GM18907 (cell line): ENCODE results near the gene HM13.
"Not testable (repeated sequence)": the region's sequence is repeated elsewhere in the genome, so short reads cannot be mapped to it uniquely, and the experiment has no call there.

Experiments
- ATAC-seq: cut with Tn5 transposase; IDR thresholded peaks from one replicate; pipeline ENCODE4 v1.9.1; 2021; ENCODE audit warnings: mild to moderate bottlenecking, moderate library complexity; ENCODE audit not compliant: unreplicated experiment

Gene HM13, protein sequence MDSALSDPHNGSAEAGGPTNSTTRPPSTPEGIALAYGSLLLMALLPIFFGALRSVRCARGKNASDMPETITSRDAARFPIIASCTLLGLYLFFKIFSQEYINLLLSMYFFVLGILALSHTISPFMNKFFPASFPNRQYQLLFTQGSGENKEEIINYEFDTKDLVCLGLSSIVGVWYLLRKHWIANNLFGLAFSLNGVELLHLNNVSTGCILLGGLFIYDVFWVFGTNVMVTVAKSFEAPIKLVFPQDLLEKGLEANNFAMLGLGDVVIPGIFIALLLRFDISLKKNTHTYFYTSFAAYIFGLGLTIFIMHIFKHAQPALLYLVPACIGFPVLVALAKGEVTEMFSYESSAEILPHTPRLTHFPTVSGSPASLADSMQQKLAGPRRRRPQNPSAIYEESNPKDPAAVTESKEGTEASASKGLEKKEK

DNA sequence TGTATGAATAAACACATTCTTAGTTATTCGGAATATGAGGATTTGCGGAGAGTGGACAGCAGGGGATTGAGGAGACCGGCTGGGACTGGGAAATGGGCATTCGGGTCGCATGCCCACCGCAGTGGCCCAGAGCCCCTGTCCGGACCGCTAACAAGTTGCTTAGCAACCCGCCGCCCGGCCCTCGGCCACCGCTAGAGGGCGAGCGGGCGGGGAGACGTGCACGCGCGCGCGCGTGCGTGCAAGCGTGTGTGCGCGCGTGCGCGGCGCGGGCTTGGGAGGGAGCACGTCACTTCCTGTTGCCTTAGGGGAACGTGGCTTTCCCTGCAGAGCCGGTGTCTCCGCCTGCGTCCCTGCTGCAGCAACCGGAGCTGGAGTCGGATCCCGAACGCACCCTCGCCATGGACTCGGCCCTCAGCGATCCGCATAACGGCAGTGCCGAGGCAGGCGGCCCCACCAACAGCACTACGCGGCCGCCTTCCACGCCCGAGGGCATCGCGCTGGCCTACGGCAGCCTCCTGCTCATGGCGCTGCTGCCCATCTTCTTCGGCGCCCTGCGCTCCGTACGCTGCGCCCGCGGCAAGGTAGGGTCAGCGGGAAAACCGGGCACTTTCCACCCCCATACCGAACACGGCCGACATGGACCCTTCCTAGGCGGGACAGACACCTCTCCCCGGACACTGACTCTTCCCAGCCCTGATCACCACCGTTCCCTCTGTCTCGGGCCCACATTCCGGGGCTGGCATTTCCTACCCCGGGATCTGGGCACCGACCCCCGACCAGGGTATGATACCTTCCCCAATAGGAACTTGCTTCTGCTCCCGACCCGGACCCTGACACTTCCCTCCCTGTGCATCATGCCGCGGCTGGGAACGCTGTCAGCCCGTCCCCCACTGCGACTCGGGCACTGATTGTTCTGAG lies at the start of gene HM13:
Gene HM13 (plus strand): TSS at position 289 of the 918 bp plus-strand sequence. CDS start 110 bp downstream, at position 399.
- ATAC-seq = peak; percentile 91

DNA sequence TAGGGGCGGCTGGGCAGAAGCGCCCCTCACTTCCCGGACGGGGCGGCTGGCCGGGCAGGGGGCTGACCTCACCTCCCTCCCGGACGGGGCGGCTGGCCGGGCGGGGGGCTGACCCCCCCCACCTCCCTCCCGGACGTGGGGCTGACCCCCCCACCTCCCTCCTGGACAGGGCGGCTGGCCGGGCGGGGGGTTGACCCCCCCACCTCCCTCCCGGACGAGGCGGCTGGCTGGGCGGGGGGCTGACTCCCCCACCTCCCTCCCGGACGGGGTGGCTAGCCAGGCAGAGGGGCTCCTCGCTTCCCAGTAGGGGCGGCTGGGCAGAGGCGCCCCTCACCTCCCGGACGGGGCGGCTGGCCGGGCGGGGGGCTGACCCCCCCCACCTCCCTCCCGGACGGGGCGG lies 43.3 kb upstream of the HM13 start:
- not testable (repeated sequence) for ATAC-seq

DNA sequence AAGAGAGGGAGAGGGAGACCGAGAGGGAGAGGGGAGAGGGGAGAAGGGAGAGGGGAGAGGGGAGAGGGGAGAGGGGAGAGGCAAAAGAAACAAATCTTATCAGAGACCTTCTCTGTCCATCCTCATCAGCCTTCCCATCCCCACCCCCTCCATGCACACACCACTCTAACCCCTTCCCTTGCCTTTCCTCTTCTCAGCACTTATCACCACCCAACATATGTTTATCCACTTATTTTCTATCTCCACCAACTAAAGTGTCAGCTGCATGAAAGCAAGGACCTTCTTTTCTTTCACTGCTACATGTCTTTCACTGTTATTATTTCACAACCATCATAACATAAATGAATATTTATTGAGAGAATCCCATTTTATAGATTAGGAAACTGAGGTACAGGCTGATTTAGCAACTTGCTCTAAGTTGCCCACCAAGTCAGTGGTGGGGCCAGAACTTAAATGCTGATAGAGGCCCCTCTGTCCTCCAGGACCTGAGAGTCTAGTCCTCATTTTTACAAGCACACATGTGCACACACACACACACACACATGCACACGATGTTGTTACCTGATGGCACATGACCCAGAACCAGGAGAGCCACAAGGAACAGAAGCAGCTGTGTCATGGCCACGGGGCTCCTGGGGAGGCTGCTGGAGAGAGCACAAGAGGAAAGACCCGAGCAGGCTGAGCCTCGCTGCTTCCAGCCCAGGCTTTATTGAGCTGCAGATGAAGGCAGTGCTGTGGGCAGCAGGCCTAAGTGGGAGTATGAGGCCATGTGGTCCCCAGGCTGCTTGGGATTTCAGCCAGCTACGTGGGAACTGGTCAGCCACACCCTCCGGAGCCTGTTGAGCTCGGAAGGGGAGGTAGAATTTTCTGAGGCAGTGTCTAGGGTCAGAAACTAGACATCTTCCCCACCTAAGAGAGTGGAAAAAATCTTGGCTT lies 41.6 kb upstream of the HM13 start:
- ATAC-seq = no peak

DNA sequence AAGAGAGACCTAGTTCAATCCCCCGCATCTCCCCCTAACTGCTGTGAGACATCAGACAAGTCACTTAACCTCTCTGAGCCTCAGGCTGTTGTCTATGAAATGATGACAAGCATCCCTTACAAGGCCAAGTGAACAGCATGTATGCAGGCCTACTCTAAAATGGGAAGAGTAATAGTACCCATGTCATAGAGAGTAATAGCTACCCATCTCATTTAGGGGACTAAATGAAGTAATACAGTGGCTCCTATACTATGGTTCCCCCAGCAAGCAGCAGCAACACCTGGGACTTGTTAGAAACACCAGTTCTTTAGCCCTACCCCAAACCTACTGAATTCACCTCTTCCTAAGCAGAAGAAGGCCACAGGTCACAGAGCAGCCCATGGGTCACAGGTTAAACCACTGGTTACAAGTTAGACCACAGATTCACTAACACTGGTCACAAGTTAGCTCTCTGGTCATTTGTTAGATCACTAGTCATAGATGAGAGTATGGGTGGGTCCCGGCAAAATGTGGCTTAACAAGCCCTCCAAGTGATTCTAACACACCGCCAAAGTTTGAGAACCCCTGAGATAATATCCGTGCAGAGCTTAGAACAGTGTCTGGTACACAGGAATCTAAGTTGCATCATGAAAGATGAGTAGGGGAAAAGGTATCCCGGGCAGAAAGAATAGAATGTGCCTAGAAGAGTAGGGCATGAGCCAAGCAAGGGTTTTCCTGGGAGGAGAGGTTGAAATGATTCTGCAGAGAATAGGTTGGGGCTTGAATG lies 40.7 kb upstream of the HM13 start:
- ATAC-seq = peak; percentile 17

DNA sequence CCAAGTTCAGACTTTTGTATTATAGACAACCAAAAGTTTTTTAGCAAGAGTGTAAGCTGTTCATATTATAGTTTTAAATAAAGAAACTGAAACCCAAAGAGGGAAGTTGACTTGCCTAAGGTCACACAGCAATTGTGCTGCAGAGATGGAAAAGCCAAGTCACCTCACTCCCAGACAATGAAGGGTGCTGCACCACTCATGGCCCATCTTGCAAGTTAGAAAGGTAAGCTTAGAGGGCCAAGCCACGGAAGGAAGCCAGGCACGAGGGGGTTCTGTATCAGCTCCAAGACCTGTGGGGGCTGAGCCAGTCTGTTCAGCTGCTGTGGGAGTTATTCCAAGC lies 40.2 kb upstream of the HM13 start:
- ATAC-seq = peak; percentile 68

DNA sequence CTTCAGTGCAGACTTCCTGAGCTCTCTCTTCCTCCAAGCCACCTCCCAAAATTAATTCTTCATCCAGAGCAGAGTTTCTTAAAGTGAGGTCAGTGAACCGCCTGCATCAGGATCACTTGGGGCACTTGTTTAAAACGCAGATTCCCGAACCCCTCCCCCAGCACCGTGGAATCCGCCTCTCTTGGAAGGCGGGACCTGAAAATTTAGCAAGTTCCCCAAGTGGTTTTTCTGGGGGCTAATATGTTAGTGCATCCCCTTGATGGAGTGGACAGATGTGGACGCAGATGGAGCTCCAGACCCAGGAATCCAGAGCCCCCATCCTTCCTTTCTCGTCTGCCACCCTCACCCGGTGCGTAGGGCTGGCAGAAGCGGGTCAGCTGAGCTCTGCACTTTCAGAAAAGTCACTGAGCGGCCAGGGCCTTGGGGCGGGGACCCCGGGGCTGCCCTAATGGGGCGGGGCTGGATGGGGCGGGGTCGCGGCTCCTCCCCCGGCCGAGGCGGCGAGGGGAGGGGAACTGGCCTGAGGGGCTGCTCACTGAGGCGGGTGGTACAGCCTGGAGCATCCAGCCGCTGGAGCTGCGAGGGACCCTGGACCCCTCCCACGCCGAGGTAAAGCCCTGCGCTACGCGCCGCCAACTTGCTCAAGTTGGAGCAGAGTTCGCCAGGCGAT lies 39.3 kb upstream of the HM13 start, which contains the start of the genes DEFB124 and REM1:
Gene DEFB124 (minus strand): TSS at position 370 of the 670 bp plus-strand sequence. CDS start 2,114 bp downstream, outside the sequence.
Gene REM1 (plus strand): TSS at position 531 of the 670 bp plus-strand sequence. CDS start 1,158 bp downstream, outside the sequence.
- ATAC-seq = no peak

DNA sequence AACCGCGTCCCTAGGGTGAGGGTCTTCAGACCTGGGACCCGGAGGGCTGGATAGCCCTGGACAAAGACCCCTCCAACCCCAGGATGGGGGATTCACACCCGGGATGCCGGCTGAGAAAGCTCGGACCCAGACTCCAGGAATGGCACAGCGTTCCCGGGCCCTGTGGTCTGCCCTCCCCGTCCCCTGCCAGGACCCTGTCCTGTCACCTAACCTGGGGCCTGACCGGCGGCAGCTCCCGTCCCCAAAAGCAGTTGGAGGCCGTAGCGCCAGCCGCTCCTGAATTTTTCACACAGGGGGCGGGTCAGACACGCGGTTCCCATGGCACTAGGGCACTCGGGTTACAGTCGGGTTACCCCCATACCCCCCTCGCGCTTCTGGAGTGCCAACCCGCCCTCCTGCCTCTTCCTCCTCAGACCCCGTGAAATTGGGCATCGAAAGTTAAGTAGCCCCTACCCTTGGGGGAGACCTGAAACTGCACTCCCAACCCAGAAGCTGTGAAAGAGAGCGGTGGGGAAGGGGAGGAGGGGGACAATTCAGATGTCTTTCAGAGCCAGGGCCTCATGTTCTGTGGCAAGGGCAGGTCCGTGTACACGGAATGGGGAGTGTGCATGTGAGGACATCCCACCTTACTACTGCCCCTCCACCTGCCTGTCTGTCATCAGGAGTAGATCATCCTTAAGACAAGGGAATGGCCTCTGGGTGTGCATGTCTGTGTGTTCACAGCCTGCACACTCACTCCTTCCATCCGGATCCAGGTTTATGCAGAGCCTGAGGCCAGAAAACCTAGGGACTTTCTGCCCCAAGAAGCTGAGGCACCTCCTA lies 38.6 kb upstream of the HM13 start:
- ATAC-seq = no peak

DNA sequence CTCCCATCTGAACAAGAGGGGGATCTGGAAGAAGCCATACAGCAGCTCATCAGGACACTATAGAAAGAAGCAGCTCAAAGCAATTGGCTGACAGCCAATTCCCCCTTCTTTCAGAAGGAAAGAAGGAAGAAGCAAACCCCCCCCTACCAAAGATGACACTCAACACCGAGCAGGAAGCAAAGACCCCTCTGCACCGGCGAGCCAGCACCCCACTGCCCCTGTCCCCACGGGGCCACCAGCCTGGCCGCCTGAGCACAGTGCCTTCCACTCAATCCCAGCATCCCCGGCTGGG lies 38.0 kb upstream of the HM13 start:
- no peak for ATAC-seq

DNA sequence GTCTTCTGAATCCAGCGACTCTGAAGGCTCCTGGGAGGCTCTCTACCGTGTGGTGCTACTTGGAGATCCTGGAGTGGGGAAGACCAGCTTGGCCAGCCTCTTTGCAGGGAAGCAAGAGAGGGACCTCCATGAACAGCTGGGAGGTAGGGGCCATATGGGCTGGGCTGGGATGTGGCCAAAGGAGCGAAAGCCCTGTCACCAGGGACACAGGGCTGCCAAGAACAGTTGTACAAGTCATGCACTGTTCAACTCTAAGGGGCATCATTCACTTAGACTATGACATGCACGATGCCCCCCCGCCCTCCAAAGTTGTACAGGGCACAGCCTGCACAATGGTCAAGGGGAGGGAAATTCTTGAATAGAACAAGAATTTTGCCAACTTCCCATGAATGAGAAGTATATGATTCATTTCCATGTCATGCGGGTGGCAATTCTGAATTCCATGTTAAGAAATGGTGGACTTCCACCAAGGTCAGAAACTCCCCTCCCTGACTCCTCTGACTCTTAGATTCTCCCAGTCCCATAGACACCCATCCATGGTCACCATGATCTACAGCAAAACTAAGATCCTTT lies 37.5 kb upstream of the HM13 start:
- ATAC-seq = no peak

DNA sequence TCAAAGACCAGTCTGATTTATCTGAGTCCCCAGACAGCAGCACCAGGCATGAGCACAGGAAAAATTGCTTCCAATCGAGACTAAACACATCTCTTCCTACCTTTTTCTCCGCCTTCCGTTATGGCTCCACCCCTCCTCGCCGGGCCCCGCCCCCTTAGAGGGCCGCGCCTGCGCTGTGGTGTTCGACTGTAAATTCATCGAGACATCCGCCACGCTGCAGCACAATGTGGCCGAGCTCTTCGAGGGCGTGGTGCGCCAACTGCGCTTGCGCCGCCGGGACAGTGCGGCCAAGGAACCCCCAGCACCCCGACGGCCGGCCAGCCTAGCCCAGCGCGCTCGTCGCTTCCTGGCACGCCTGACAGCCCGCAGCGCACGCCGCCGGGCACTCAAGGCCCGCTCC lies 30.2 kb upstream of the HM13 start:
- ATAC-seq = no peak

DNA sequence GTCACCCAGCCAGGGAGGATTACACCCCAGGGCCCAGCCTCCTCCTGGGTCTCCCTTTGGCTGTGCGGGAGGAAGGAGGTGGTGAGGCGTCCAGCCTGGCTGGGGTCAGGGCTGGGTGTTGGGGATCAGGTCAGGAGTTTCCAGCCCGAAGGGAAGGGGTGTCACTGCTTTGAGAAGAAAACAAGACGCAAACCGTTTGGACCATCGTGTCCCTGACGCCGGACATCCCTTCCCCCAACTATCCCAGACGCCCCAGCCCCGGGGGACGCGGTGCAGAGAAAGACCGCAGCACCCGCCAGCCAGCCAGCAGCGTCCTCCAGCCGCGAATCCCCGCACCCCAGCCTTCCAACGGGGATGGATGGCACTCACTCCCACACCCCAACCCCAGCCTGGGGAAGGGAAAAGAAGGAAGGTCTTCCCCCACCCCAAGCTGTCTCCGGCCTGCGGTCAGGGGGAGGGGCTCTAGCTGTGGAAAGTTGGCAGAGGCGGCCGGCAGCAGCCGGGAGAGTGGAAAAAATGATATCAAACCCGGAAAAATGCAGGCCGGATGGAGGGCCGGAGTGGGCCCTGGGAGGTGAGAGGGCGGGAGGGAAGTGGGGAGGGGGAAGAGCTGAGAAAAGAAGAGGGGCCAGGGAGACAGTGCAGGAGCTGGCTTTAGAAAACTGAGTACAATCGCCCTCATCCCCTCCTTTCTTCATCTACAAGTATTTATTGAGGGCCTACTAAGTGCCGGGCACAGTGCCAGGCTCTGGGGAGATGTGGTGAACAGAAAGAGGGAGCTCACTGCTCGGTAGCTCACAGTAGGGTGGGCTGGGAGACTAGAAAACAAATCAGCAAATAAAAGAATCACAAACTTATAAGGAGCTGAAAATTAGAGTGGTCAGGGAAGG lies 28.5 kb upstream of the HM13 start:
- no peak for ATAC-seq

DNA sequence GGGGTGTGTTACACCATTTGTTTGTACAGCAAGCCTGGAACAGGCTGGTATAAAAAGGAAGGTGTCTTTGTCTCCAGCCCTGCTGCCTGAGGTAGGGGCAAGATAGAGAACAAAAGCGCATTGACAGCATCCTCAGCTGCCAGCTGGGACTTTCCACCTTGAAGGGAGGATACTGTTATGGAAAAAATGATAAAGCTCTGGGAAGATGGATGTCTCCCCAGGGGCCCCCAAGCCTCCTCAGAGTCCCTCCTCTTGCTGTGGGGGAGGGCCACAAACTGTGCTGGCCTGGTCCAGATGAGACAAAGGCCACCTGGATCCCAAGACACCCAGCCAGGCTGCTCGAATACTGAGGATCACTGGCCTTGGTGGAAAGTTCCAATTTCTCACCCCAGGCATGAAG lies 26.1 kb upstream of the HM13 start:
- no peak for ATAC-seq

DNA sequence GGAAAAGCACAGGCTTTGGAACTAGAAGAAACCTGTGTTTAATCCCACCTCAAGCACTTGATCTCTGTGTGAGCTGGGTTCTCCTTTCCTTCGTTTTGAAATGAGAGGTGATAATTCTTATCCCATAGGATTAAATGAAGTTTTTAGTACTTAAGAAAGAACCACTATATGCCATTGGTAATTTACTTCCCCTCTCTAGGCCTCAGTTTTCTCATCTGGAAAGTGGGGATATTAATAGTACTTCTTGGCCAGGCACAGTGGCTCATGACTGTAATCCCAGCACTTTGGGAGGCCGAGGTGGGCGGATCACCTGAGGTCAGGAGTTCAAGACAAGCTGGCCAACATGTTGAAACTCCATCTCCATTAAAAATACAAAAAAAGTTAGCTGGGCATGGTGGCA lies 25.1 kb upstream of the HM13 start:
- no peak for ATAC-seq

DNA sequence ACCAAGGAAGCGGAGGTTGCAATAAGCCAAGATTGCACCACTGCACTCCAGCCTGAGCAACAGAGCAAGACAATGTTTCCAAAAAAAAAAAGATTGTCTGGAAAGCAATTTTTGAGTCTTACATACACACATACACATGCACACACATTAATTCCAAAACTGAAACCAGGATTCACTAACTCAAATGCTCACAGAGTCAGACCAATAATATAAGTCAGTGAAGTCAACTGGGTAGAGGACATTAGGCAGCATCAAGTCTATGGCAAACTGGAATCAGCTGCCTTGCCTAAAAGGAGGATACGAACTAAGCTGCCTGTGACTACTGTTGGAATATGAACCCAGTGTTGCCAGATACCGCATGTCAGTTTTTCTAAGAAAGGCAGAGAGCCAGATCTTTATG lies 23.5 kb upstream of the HM13 start:
- ATAC-seq = no peak

DNA sequence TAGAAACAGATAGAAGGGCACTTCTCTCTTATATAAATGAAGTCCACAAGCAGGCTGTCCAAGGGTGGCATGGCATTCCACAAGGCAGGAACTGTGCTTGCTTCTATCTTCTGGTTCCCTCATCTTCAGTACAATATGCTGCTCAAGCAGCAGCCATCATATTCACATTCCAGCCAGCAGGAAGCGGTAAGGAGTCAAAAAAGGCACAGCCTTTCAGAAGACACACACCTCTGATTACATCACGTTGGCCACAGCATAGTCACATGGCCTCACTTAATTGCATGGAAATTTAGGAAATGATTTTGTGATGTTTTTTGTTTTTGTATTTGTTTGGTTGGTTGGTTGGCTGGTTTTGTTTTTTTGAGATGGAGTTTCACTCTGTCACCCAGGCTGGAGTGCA lies 20.1 kb upstream of the HM13 start:
- no peak for ATAC-seq

DNA sequence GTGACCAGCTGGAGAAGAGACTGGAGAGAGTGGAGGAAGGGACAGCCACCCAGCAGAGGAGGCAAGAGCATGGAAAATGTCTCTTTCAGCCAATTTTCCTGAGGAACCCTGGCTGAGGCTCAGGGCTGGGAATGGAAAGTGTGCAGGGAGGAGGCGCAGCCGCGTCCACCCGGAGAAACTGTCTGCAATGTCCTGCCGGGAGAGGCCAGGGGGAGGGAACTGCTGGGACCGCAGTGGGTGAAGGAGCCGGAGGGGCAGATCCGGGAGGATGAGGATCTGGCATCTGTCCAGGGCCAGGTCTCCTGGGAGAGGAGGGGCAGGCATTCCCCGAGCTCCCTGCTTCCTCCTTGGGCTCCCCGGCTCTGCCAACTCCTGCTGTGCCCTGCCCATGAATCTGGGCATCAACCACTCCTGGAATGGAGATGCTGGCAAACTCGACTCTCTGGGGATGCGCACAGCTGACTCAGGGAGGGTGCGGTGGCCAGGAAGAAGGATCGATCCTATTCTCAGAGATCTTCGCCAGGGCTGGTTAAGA lies 17.4 kb upstream of the HM13 start:
- no peak for ATAC-seq
